ENCODE measurements around the gene SFTPD. TPM values are rescaled to one million over a fixed set of nuclear protein-coding genes. Genes with fewer than 3 reads are reported as not detected.
A peak's percentile ranks its signal among the peaks of the same experiment; 100 is the strongest.
"Not testable (repeated sequence)": the region's sequence is repeated elsewhere in the genome, so short reads cannot be mapped to it uniquely, and the experiment has no call there.

The SFTPD gene
- total and polyA plus RNA-seq, 2 of the 13 experiments (the other 11 are each of a cell fraction or from before 2014, with no cell fraction given): not detected

DNA sequence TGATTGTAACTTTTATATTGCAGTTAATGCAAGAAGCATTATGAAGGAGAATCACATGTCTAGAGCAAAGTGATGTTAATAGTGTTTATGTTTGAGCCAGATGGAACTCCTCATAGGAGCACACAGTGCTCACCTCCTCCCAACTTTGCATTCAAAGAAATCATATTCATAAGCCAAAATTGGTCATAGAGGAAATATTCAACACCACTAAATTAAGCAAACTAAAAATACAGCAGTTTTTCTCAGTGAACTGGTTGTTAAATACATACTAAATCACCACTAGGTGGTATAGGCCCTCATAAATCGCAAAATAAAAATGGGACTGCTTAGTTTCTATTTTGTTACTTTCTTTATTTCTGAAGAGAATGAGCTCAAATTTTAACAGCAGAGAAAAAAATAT, 34.4 kb downstream of the SFTPD start:
- H3K4me2 ChIP-seq (ENCODE audit: low read depth, low read length); H3K9me3 ChIP-seq (ENCODE audit: low read length); CTCF ChIA-PET (ENCODE audit: low intra/inter-chr PET ratio, low total read pairs); intact Hi-C loops (cut with micrococcal nuclease; ENCODE audit: unreplicated experiment); POLR2A ChIA-PET; H3K4me1 ChIP-seq (ENCODE audit: insufficient read depth, low read length); FAIRE-seq; H3K27ac ChIP-seq (ENCODE audit: extremely low read length, insufficient read depth, low read length); DNase-seq (ENCODE audit: low spot score); H3K9ac ChIP-seq (ENCODE audit: insufficient read depth, low read depth, low read length); H4K20me1 ChIP-seq (ENCODE audit: insufficient read depth, low read length); in situ Hi-C loops (cut with HindIII; ENCODE audit: extremely low pct_ligation_motif_present, low pct_unique_long_range_greater_than_20kb); H2AFZ ChIP-seq (ENCODE audit: low read length); H3K27me3 ChIP-seq (ENCODE audit: control insufficient read depth in 1 of 2, insufficient read depth in 2 of 2, low read length in 2 of 2); H3K36me3 ChIP-seq (replicated peaks in 1 of 2; ENCODE audit: control insufficient read depth in 1 of 2, insufficient read depth in 2 of 2, low read length in 2 of 2); H3K4me3 ChIP-seq (replicated peaks in 1 of 3; ENCODE audit: insufficient read depth in 1 of 3, low read depth in 2 of 3, low read length in 3 of 3); ATAC-seq; H3K79me2 ChIP-seq (ENCODE audit: insufficient read depth, low read length); BruUV-seq (replicated peaks): not testable (repeated sequence)
- peak; percentile 10; the same call in 1 of the 2 replicates for TF ChIP-seq STAG1 (CRISPR knock-in tag; IDR thresholded peaks at IDR 0.05)
- 2% methylated on average over 1 of the region's 1 CpG for WGBS (ENCODE audit: low lambda C conversion rate)

DNA sequence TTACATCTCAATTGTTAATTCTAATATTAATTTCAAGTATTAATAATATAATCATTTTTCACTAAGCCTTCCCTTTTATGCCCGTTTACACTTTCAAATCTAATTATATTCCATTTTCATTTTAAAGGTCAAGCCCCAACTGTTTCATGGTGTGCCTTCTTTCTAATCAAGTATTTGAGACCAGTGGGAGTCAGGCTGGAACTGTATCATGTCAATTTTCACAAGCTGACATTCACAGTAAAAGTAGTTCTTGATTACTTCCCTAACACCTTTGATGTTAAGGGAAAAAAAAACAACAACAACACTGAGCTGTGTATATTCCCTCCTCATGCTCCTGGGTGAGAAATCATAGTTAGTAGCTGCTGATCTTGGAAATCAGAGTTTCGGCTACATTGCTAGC, 38.1 kb downstream of the SFTPD start:
- intact Hi-C loops (cut with micrococcal nuclease; ENCODE audit: unreplicated experiment): no loop called here
- Histone ChIP-seq H3K79me2 (ENCODE audit: insufficient read depth, low read length) (no peaks in the 10 kb centered on the region), H3K27ac (ENCODE audit: extremely low read length, insufficient read depth, low read length) (no peak overlapping the region), H4K20me1 (ENCODE audit: insufficient read depth, low read length) (no peaks in the 10 kb centered on the region), H3K9me3 (ENCODE audit: low read length) (no peaks in the 10 kb centered on the region), H3K4me2 (ENCODE audit: low read depth, low read length) (no peak overlapping the region), H3K27me3 (ENCODE audit: control insufficient read depth in 1 of 2, insufficient read depth in 2 of 2, low read length in 2 of 2) (peaks cover 0 to 3% of the 10 kb centered on the region in 2 experiments; a peak in 1 of 5 replicates), H3K4me3 (replicated peaks in 1 of 3; ENCODE audit: insufficient read depth in 1 of 3, low read depth in 2 of 3, low read length in 3 of 3) (no peak overlapping the region), H3K36me3 (replicated peaks in 1 of 2; ENCODE audit: control insufficient read depth in 1 of 2, insufficient read depth in 2 of 2, low read length in 2 of 2) (no peaks in the 10 kb centered on the region), H2AFZ (ENCODE audit: low read length) (no peak overlapping the region), H3K4me1 (ENCODE audit: insufficient read depth, low read length) (no peaks in the 10 kb centered on the region), H3K9ac (ENCODE audit: insufficient read depth, low read depth, low read length) (no peak overlapping the region)
- no peak for ATAC-seq
- no peak for FAIRE-seq
- no TSS peak for BruUV-seq (replicated peaks)
- 0% methylated on average over 2 of the region's 2 CpGs for WGBS (ENCODE audit: low lambda C conversion rate)
- no peak for DNase-seq (ENCODE audit: low spot score)
- TF ChIP-seq ZSCAN9 (CRISPR knock-in tag; IDR thresholded peaks at IDR 0.05; ENCODE audit: borderline replicate concordance): no peak
- TF ChIP-seq BRF2 (CRISPR knock-in tag; IDR thresholded peaks at IDR 0.05): no peak
- TF ChIP-seq ZNF513 (CRISPR knock-in tag; conservative IDR thresholded peaks at IDR 0.05): no peak
- TF ChIP-seq, protein P1, sequence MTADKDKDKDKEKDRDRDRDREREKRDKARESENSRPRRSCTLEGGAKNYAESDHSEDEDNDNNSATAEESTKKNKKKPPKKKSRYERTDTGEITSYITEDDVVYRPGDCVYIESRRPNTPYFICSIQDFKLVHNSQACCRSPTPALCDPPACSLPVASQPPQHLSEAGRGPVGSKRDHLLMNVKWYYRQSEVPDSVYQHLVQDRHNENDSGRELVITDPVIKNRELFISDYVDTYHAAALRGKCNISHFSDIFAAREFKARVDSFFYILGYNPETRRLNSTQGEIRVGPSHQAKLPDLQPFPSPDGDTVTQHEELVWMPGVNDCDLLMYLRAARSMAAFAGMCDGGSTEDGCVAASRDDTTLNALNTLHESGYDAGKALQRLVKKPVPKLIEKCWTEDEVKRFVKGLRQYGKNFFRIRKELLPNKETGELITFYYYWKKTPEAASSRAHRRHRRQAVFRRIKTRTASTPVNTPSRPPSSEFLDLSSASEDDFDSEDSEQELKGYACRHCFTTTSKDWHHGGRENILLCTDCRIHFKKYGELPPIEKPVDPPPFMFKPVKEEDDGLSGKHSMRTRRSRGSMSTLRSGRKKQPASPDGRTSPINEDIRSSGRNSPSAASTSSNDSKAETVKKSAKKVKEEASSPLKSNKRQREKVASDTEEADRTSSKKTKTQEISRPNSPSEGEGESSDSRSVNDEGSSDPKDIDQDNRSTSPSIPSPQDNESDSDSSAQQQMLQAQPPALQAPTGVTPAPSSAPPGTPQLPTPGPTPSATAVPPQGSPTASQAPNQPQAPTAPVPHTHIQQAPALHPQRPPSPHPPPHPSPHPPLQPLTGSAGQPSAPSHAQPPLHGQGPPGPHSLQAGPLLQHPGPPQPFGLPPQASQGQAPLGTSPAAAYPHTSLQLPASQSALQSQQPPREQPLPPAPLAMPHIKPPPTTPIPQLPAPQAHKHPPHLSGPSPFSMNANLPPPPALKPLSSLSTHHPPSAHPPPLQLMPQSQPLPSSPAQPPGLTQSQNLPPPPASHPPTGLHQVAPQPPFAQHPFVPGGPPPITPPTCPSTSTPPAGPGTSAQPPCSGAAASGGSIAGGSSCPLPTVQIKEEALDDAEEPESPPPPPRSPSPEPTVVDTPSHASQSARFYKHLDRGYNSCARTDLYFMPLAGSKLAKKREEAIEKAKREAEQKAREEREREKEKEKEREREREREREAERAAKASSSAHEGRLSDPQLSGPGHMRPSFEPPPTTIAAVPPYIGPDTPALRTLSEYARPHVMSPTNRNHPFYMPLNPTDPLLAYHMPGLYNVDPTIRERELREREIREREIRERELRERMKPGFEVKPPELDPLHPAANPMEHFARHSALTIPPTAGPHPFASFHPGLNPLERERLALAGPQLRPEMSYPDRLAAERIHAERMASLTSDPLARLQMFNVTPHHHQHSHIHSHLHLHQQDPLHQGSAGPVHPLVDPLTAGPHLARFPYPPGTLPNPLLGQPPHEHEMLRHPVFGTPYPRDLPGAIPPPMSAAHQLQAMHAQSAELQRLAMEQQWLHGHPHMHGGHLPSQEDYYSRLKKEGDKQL (CRISPR knock-in tag; IDR thresholded peaks at IDR 0.05; ENCODE audit: low read depth): no peak
- ChIA-PET CTCF (ENCODE audit: low intra/inter-chr PET ratio, low total read pairs) (no interaction called here), POLR2A (no interaction called here)
- in situ Hi-C loops (cut with HindIII; ENCODE audit: extremely low pct_ligation_motif_present, low pct_unique_long_range_greater_than_20kb): no loop called here
